Measurements from ENCODE around the gene ATG7.
"Not testable (repeated sequence)": the region's sequence is repeated elsewhere in the genome, so short reads cannot be mapped to it uniquely, and the experiment has no call there.

ATG7 gene

DNA sequence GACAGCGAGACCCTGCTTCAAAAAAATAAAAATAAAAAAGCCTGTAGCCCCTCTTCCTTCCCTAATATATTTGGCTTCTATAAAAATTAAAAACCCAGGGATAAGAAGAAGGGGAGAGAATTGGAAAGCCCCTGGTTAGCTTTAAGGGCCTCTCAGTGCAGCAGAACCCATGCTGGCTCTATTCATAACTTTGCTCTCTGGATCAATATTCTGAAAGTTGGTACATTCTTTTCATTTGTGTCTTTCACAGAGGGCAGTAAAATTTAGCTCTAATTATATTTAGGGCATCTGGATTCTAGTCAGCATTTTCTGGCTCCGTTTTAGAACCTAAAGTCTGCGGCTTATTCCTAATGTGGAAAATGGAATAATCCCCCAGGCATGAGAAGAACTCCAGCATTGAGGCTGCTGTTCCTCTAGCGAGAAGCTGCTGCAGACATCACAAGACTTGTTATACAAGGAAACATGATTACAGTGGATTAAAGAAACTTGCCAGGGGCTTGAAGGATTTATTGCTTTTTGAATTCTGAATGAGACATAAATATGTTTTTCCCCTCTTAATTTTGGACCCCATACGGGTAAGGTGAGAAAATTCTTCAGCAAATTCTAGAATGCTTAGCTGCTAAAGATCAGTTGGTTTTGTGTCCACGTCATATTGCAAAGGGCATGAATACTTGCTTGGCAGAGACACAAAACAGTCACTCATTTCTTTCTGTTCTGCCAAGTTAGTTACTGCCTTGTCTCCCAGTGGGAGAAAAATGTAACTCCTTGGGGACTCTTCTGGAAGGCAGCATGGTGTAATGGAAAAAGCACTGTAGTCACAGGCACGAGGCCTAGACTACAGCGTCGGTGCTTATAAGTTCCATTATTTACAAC is 193.8 kb downstream of the ATG7 start:
- no peak for DNase-seq (ENCODE audit: low read depth)

DNA sequence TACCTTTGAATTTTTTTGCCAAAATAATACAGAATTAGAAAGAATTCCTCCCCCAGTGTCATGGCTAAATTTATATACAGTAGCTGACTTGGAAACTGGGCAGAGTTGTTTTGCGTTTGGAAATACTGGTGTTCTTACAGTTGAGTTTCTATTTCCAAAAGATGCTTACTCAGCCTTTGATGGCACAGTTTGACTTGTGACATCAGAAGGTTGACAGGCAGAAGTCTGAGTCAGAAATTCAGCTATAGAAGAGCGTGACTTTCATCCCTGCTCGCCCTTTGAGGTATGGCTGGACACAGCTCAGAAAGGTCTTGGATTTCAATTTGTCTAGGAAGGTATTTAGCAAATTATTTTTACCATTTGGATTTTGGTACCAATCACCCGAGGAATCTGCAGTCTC is 195.7 kb downstream of the ATG7 start:
- no peak for DNase-seq (ENCODE audit: low read depth)

DNA sequence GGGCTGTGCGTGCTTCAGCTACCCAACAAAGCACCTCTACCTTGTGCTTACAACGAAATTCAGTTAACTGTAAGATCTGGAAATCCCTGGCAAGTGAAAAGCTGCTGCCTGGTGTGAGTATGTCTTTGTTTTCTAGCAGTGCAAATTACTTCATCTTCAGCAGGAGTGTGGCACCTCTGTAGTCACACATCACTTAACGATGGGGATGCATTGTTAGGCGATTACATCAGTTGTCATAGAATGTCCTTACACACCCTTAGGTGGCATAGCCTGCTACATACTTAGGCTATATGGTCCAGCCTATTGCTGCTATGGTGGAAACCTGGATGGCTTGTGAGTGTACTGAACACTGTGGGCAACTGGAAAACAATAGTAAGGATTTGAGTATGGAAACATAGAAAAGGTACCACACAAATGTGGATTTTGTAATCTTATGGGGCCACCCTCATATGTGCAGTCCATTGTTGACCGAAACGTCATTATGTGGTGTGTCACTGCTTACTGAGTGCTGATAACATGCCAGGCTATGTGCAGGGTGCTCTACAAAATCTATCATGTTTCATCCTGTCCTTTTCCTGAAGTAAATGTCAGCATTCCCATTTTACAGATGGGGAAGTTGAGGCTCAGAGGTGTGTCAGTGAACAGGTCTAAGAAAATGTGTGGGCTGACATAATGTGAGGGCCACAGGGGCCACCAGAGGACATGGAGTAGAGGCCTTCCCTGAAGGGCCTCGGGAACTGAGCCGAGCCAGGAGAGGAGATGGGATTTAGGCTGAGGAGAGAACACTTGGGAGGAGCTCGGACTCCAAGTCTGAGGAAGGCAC is 198.0 kb downstream of the ATG7 start:
- no peak for DNase-seq (ENCODE audit: low read depth)

DNA sequence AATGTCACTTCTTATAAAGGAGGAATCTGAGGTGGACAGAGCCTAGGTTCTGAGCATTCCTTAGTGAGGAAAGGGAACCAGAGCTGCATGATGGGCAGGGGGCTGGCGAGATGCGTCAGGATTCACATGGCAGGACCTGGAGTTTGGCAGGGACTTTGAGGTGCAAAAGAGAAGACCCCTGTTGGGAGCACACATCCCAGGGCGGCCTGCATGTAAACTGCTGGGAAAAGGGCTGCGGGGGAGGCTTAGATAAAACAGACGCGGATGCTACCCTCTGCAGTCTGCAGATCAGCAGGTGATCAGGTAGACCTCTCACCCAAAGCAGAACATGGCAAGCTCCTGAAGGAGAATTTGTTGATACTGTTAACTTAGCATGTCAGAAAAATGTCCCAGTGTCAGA is 203.1 kb downstream of the ATG7 start:
- no peak for DNase-seq (ENCODE audit: low read depth)

DNA sequence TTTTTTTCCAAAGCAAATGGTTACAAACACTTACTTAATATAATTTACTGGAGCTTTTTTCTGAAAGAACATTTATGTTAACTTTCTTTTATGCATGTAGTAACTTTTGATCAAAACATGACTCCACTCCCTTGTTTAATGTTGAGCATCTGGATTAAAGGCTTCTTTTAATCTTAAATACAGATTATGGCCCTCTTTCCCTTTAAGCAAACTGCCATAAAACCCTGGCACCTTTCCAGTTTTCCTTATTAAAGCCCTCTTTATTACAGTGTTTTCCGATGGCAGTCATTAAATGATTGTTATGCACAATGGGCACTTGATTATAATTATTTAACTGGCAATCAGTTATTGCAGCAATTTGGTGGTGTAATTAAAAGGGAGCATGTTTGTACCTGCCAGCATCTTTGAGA is 204.5 kb downstream of the ATG7 start:
- no peak for DNase-seq (ENCODE audit: low read depth)

DNA sequence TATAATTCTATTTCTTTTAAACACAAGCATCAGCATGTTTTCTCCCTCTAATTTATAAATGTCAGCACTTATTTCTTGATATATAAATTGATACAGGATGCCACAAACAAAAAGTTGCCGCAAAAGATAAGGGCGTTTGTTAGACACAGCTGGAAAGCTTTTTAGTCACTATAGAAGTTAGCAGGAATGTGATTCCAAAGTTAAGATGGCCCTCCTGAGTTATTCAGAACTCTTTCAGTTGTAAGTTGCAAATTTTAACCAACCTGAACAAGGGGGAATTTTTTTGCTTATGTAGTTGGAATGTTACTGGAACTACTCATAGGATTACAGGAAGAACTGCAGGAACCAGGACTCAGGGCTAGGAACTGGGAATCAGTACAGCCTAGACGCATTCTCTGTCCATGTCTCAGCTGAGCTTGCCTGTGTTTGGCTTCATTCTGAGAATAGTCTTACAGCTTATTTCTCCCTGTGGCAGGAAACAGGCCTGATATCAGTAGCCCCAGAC is 205.3 kb downstream of the ATG7 start:
- no peak for DNase-seq (ENCODE audit: low read depth)

DNA sequence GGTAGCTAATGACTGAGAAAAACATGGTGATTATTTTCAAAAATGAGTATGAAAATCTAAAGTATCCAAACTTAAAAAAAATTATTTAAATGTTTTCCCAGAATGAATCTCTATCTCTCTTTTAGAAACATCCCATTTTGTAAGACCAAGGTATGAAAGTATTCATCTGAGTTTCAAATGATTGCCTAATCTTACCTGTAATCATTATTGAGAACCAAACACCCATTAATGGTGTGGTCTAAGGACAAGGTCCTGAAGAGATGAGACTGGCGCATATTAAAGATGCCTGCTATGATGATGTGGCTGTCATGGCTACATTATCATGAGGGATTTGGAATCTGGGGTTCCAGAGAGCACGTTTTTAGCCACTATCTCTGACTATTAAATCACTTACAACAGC is 206.0 kb downstream of the ATG7 start:
- DNase-seq (ENCODE audit: low read depth), result no peak

DNA sequence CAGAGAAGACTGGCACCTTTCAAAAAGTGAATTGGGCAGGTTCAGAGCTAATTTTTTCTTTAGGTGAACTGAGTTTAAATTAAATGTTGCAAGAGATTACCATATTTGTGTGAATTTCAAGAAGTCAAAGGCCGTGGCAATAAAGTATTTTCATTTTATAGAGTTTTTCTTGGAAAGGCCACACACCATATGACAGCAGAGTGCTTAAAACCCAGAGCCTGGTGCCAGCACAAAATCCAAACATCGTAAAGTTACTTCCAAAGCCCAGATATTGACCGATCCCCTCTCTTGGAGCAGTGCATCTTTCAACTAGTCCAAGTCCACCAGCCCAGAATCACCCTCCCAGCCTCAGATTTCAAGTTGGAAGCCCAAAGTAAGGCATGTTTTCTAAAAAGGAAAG is 207.0 kb downstream of the ATG7 start:
- DNase-seq (ENCODE audit: low read depth), result no peak

DNA sequence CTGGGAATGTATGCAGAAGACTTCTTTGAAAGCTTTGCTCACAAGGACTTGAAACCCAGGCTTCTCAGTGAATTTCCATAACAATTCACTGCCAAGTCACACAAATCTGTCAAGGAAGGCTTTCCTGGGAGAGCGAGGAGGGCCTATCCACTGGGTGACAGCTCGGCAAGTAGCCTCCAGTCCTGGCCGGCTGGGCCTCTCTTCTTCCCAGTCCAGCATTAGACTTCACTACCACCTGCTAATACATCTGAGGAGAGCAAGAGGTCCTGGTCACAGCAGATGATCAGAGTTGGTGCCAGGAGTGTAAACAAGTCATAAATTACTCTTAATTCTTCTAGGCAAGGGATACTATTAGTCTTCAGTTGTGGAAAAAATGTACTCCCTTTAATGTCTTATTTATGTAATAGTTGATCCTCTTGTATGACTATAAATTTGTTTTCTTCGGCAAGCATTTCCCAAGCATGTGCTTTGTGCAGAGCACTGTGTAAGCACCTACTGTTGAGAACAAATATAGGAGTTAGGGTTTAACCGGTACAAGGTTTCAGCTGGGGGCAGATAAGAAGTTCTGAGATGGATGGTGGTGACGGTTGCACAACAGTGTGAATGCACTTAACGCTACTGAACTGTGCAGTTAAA is 208.6 kb downstream of the ATG7 start:
- DNase-seq (ENCODE audit: low read depth), result no peak

DNA sequence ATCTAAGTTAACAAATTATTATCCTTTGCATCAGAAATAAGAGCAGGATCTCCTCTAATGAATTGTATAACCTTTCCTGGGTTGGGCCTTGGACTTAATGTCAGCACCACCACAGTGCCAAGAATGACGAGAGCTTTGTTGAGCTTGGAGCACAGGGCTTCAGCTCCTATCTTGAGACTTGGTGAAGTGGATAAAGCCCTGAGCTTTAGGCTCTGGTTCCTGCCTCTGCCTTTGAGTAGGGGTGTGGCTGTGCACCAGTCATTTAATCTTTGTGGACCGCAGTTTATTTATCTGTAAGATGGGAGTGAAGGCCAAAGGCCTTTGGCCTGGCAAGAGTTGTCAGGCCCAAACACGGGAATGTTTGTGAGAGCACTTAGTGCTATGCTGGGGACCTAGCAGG is 209.4 kb downstream of the ATG7 start:
- DNase-seq (ENCODE audit: low read depth), result no peak

DNA sequence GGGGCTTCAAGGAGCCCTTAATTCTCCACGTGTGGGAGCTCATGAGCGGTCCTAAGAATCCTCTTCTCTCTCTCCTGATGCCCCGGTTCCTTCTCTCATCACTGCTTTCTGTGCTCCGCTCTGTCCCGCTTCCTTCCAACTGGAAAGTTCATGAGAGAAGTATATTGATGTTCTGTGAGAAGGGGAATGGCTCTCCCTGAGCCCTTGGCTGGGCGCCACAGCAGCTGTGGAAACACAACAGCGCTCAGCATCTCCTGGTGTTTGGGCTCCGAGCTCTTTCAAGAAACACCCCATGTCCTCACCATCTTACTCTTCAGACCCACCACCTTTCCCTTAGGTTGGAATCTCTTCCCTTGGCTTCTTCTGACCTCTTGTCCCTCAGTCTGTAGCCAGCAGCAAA is 209.8 kb downstream of the ATG7 start:
- DNase-seq (ENCODE audit: low read depth), result no peak

DNA sequence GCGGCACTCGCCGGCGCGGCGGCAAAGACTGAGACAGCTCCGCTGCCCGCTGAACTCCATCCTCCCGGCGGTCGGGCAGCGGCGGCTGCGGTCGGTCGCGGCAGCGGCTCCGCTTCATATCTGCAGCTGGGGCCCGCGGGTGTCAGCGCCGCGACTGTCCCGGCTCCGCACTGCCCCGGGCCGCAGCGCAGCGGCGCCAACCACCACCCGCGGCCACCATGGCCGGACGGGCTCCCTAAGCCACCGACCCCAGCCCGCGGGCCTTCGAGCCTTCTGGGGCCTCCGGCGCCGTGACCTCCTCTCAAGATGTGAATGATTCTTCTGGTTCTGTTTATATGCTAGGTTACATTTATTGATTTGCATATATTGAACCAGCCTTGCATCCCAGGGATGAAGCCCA is 216.2 kb downstream of the ATG7 start:
- not testable (repeated sequence) for DNase-seq (ENCODE audit: low read depth)

DNA sequence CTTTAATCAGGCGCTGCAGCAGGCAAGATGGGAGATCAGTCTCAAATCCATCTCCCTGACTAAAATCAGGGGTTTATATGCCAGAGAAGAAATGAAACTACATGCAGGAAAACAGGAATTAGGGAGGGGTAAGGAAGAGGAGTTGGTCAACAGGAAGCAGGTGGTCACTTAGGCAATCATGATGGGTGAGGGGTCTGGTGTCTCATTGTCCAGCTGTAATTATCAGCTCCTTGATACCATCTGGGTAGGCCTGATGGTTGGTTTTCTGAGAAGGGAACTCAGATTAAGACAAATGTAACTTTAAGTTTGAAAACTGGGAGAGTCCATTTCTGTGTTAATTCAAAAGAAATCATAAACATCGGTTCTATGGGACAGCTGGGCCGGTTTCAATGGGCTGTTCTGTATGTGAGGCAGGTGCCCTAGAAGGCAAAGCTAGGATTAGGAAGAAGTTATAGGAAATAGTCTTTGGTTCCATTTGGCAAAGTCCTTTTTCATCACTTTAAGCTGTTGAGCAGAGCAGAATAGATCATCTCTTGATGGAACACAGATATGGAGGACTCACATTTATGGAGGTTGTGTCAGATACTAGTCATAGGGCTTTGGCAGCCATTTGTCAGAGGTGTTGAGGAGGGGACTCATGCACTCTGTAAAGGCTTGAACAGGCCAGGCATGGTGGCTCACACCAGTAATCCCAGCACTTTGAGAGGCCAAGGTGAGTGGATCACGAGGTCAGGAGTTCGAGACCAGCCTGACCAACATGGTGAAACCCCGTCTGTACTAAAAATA is 222.1 kb downstream of the ATG7 start:
- DNase-seq (ENCODE audit: low read depth), result no peak

DNA sequence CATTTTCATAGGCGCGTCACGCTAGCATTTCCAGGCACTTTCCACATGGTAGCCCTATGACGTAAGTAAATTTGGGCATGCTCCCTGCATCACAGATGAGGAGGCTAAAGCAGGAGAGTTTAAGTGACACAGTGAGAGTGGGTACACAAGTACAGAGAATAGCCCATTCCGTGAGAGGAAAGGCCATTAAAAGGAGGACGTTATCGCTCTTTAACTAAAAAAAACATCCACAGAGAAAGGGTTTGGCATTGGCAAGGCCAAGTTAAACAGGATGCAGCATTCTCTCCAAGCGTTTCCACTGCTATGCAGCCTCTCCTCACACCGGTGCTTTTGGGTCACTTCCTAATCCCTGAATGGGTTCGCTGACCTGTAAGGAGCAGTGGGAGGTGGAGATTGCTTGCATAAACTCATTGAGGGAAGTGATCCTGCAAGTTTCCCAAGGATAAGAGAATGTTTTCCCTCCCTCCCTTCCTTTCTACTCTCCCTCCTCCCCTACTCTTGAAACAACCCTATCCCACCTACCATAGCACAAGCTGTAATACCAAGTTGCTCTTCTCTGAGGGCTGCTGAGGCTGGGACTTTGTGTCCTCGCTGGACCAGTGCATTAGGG is 223.9 kb downstream of the ATG7 start:
- DNase-seq (ENCODE audit: low read depth), result no peak

DNA sequence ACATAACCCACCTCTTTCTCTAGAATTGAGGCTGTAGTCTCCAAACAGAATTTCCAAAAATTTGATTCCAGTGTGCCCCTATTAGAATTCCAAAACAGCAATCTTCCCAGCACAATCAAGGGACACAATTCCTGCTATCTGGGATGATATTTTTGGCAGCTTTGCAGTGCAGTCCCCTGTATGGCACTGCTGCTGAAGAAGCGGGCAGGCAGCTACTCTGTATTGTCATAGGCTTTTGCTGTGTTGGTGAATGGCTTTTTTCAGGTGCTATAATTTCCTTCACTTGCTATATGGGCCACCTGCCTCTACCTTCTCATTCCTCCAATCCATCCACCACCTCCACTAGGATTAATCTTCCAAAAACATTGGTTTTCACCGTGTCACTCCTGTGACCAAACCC is 226.0 kb downstream of the ATG7 start:
- DNase-seq (ENCODE audit: low read depth), result no peak

DNA sequence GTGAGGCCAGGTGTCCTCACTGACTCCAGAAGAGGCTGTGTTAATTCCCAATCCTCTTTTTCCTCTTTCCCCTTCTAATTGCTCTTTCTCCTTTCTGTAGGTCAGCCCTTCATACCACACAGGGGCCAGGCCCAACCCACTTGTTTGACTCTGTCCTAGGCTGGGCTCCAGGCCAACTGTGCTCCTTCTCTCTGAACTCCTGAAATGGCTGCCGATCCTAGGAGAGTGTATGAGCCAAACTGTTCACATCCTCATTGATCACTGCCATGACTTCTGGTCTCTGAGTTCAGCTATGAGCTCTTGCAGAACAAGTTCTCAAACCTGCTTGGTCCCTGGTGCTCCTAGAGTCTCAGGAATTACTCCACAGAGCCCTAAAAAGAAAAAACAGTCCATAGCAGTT is 226.4 kb downstream of the ATG7 start:
- no peak for DNase-seq (ENCODE audit: low read depth)

DNA sequence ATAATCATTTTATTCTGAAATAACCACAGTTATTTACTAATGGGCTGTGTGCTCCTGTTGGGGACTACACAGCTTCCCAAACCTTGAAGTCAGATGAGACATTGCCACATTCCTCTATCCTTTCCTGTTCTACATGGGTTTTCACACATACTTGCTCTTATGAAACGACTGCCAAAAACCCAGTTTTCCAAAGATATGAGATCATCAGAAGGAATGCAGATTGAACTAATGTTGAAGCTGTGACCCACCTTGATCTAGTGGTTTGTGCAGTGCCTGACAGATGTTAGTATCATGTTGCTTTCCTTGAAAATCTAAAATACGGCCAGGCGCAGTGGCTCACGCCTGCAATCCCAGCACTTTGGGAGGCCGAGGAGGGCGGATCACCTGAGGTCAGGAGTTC is 226.9 kb downstream of the ATG7 start:
- no peak for DNase-seq (ENCODE audit: low read depth)

DNA sequence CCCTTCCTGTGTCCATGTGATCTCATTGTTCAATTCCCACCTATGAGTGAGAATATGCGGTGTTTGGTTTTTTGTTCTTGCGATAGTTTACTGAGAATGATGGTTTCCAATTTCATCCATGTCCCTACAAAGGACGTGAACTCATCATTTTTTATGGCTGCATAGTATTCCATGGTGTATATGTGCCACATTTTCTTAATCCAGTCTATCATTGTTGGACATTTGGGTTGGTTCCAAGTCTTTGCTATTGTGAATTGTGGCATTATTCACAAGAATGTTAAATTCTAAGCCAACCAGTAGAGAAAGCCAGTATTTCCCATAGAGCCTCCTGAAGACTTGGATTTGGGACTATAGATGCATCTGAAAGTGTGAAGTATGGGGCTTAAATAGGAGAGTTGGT is 230.2 kb downstream of the ATG7 start:
- DNase-seq (ENCODE audit: low read depth), result not testable (repeated sequence)

DNA sequence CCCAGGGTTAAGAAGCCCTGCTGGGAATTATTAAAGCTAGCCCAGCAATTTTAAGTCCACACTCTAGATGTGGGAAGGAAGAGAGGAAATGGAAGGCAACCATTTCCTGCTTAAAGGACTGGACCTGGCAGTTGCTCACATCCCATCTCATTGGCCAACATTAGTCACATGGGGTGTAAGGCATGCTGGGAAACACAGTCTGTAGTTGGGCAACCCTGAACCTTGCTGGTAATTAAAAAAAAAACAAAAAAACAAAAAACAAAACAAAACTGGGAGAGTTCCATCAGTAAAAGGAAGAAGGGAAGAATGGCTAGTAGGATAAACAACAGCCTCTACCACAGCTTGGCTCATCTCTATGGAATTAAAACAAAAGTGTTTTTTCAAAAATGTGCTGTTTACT is 235.5 kb downstream of the ATG7 start:
- no peak for DNase-seq (ENCODE audit: low read depth)

DNA sequence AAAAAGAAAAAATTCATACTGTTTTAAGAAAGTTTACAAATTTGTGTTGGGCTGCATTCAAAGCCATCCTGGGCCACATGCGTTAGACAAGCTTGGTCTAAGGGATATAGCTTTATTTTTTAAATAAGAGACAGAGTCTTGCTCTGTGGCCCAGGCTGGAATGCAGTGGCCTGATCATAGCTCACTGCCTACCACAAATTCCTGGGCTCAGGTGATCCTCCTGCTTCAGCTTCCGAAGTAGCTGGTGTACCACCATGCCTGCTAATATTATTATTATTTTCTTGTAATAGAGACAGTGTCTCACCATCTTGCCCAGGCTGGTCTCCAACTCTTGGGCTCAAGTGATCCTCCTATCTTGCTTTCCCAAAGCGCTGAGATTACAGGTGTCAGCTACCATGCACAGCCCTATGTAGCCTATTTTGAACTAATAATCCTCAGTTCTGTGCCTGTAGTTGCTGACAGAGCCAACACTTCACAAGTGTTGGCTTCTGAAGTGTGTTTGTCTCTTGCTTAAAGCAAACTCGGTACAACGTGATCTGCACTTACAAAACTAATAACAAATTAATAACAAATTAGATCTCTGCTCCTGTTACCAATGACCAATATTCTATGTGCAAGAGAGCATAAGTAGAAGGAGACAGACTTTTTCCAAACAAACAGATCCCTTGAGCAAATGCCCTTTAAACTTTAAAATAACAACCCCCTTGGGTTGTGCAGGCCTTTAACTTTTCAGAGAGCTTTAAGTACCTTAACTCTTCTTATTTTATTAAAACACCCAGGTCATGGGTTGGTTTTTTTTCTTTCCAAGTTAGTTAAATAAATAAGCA is 236.4 kb downstream of the ATG7 start:
- no peak for DNase-seq (ENCODE audit: low read depth)

All from stimulated activated CD8-positive, alpha-beta memory T cell treated with anti-CD3 and anti-CD28 coated beads, Interleukin-15, amount 100 ng/mL, for 24 hours (primary cell).